Coronary artery (tissue), 2 donors: ENCODE data around the gene PYCARD.

Experiments used
- DNase-seq: peaks from one replicate; pipeline ENCODE4 v3.0.0-alpha.2; 2017; ENCODE audit warnings: low spot score
- H3K27ac ChIP-seq, 2 donors: fragments of 200-600 bp; sonication (generic); one replicate each; pipeline ENCODE4 v1.5.1; 2016 to 2019
- H3K4me3 ChIP-seq: fragments of 200-600 bp; sonication (generic); 2 replicates; pipeline ENCODE4 v1.5.1; 2016; ENCODE audit warnings: mild to moderate bottlenecking, moderate library complexity
- CTCF ChIP-seq: fragments of 200-600 bp; sonication (generic); IDR thresholded peaks from one replicate; pipeline ENCODE4 v1.5.1; 2019; ENCODE audit warnings: antibody characterized with exemption

PYCARD gene

DNA sequence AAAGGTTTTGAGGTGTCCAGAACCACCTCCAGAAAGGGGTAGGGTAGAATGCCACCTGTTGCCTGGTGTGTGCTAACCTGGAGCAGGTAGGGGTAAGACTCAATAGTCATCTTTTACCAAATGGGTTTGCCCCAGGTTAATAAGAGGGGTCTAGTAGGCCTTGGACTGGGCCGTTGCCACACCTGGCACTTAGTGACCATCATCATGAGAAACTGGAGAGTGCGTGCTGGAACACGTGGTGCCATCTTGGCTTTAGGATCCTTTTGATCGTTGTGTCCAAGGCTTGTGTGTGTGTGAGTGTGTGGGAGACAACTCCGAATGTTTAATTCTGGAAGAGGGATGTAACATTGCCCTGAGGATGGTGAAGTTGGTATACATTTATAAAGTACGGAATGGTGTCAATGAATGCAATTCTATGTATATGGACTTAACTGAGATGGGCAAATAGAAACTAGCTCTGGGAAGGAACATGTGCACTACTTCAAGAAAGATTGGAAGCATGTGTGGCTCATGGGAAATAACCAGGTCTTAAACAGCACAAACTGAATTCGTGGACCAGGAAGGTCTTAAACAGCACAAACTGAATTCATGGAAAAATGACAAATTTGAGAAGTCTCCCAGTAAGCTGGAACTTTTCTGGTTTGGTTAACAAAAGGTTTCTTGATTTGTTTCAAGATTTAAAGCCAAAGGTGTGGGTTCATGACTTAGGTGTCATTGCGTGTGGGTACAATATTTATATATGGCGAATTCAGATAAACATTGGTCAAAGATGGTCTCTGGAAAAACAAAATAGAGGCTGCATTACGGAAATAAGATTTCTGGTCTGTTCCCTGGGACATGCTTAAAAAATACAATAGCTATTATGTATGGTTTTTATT is 15.4 kb downstream of the PYCARD start:
- DNase-seq, result no peak
- H3K27ac ChIP-seq, result no peak overlapping the region
- no peak for TF ChIP-seq CTCF

GRCh38 chr16:31186176-31186575 is 16.4 kb downstream of the PYCARD start:
- H3K27ac ChIP-seq, result no peak overlapping the region
- no peak overlapping the region for H3K4me3 ChIP-seq
- no peak for DNase-seq
- TF ChIP-seq CTCF, result no peak

More for the DNA sequence above, 15.4 kb downstream of the PYCARD start:
- no peak overlapping the region for H3K4me3 ChIP-seq

DNA sequence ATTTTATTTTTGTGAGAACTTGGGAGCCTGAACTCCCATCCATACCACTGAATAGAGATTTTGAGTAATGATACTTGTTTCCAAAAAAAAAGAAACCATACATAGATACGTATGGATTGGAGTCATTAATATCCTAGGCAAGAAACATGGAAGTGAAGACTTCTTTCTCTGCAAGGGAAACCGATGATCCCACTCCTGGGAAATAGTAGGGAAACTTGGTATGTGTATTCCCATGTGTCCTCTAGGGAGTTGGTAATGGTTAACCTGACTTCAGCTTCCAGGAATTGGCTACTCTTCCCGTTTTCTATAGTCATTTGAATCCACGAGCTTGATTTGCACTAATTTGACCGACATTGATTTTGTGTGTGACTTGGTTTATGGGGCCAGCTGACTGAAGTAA is 17.2 kb downstream of the PYCARD start:
- no peak for DNase-seq
- no peak overlapping the region for H3K4me3 ChIP-seq
- no peak overlapping the region for H3K27ac ChIP-seq
- no peak for TF ChIP-seq CTCF

GRCh38 chr16:31184888-31185287 is 17.7 kb downstream of the PYCARD start:
- Histone ChIP-seq H3K27ac (no peak overlapping the region), H3K4me3 (no peak overlapping the region)
- TF ChIP-seq CTCF, result no peak
- no peak for DNase-seq

- DNase-seq, result no peak
- no peak for TF ChIP-seq CTCF
Observed at GRCh38 chr16:31183432-31184428, 18.8 kb downstream of the PYCARD start.

DNA sequence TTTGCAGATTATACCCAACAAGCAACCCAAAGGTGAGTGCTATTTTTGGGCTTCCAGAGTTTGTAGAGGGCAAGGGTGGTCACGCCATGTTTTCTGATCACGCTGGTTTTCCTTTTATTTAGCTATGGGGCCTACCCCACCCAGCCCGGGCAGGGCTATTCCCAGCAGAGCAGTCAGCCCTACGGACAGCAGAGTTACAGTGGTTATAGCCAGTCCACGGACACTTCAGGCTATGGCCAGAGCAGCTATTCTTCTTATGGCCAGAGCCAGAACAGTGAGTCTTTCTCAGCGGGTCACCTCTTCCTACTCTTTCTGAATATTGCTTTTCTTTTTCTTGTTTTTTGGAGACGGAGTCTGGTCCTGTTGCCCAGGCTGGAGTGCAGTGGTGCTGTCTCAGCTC is 20.2 kb downstream of the PYCARD start:
- no peak overlapping the region for H3K27ac ChIP-seq
- peak overlapping the region; percentile 78 for H3K4me3 ChIP-seq
- no peak for DNase-seq
- TF ChIP-seq CTCF, result no peak

More at GRCh38 chr16:31183432-31184428, 18.8 kb downstream of the PYCARD start:
- peak overlapping the region; percentile 3 for H3K4me3 ChIP-seq
- H3K27ac ChIP-seq, result no peak overlapping the region
